HepG2 (cell line): ENCODE data around the gene NR3C2.

Source experiments
- CBFB ChIP-seq: sonication (generic); formaldehyde crosslinking; IDR thresholded peaks from 2 replicates; pipeline ENCODE4 v1.4.0; 2020; ENCODE audit warnings: missing genetic modification reagents
- GABPA ChIP-seq, 2 experiments: IDR thresholded peaks; 2 replicates each; pipeline ENCODE4 v1.6.1; 2011 to 2016; ENCODE audit warnings: low read depth in 2 of 2, low read length in 1 of 2, missing biosample characterization in 1 of 2, missing genetic modification characterization in 1 of 2
- KLF6 ChIP-seq: IDR thresholded peaks from 2 replicates; pipeline ENCODE4 v1.8.0; 2016; ENCODE audit warnings: missing biosample characterization, missing genetic modification reagents
- ONECUT2 ChIP-seq: sonication (generic); formaldehyde crosslinking; IDR thresholded peaks from 2 replicates; pipeline ENCODE4 v1.4.0; 2020; ENCODE audit warnings: missing genetic modification reagents
- PBX3 ChIP-seq: sonication (generic); formaldehyde crosslinking; IDR thresholded peaks from 2 replicates; pipeline ENCODE4 v1.8.1; 2023; ENCODE audit warnings: missing genetic modification reagents, inconsistent platforms, borderline replicate concordance
- POLR2A ChIP-seq, 2 experiments: IDR thresholded peaks; 2 replicates each; pipeline ENCODE4 v1.6.1; 2011; ENCODE audit warnings: low read depth in 2 of 2, low read length in 2 of 2, mild to moderate bottlenecking in 1 of 2, moderate library complexity in 1 of 2; ENCODE audit not compliant: insufficient read depth in 1 of 2
- POLR2AphosphoS5 ChIP-seq: IDR thresholded peaks from 2 replicates; pipeline ENCODE4 v1.6.1; 2012; ENCODE audit warnings: low read depth, low read length
- SMC3 ChIP-seq: IDR thresholded peaks from 2 replicates; pipeline ENCODE4 v1.6.1; 2011; ENCODE audit warnings: low read length, improper control_type of control experiment
- ZNF142 ChIP-seq: sonication (generic); formaldehyde crosslinking; IDR thresholded peaks from 2 replicates; pipeline ENCODE4 v1.4.0; 2020; ENCODE audit warnings: missing genetic modification reagents
- ZNF253 ChIP-seq: sonication (generic); formaldehyde crosslinking; IDR thresholded peaks from 2 replicates; pipeline ENCODE4 v1.8.0; 2022; ENCODE audit warnings: mild to moderate bottlenecking, missing genetic modification reagents, borderline replicate concordance
- ZNF598 ChIP-seq: sonication (generic); formaldehyde crosslinking; IDR thresholded peaks from 2 replicates; pipeline ENCODE4 v1.5.1; 2020; ENCODE audit warnings: mild to moderate bottlenecking, missing genetic modification reagents, borderline replicate concordance
- ZSCAN30 ChIP-seq: sonication (generic); formaldehyde crosslinking; IDR thresholded peaks from 2 replicates; pipeline ENCODE4 v1.5.0; 2020; ENCODE audit warnings: mild to moderate bottlenecking, missing genetic modification reagents
- TF ChIP-seq, protein P1 (sequence below): sonication (generic); formaldehyde crosslinking; IDR thresholded peaks from 2 replicates; pipeline ENCODE4 v1.5.0; 2020; ENCODE audit warnings: mild to moderate bottlenecking, missing genetic modification reagents, moderate library complexity
- TF ChIP-seq, protein P2 (sequence below): sonication (generic); formaldehyde crosslinking; IDR thresholded peaks from 2 replicates; pipeline ENCODE4 v1.8.1; 2023; ENCODE audit warnings: mild to moderate bottlenecking, missing genetic modification reagents, borderline replicate concordance

GRCh38 chr4:148030193-148030873 is 411.9 kb downstream of the NR3C2 start:
- TF ChIP-seq PBX3 (CRISPR knock-in tag) (no peak), KLF6 (CRISPR knock-in tag) (no peak), ZSCAN30 (CRISPR knock-in tag) (no peak), ZNF598 (CRISPR knock-in tag) (no peak), POLR2A (IDR thresholded peaks at IDR 0.05; ENCODE audit: insufficient read depth in 1 of 2, low read depth in 2 of 2, low read length in 2 of 2) (no peak), CBFB (CRISPR knock-in tag) (no peak), SMC3 (no peak), ZNF142 (CRISPR knock-in tag) (no peak), ZNF253 (no peak), GABPA (IDR thresholded peaks at IDR 0.05; ENCODE audit: low read depth, low read length) (no peak), GABPA (CRISPR knock-in tag; IDR thresholded peaks at IDR 0.05; ENCODE audit: low read depth) (no peak), POLR2AphosphoS5 (no peak), ONECUT2 (CRISPR knock-in tag) (no peak)
- TF ChIP-seq, protein P1, sequence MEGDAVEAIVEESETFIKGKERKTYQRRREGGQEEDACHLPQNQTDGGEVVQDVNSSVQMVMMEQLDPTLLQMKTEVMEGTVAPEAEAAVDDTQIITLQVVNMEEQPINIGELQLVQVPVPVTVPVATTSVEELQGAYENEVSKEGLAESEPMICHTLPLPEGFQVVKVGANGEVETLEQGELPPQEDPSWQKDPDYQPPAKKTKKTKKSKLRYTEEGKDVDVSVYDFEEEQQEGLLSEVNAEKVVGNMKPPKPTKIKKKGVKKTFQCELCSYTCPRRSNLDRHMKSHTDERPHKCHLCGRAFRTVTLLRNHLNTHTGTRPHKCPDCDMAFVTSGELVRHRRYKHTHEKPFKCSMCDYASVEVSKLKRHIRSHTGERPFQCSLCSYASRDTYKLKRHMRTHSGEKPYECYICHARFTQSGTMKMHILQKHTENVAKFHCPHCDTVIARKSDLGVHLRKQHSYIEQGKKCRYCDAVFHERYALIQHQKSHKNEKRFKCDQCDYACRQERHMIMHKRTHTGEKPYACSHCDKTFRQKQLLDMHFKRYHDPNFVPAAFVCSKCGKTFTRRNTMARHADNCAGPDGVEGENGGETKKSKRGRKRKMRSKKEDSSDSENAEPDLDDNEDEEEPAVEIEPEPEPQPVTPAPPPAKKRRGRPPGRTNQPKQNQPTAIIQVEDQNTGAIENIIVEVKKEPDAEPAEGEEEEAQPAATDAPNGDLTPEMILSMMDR (CRISPR knock-in tag): no peak
- TF ChIP-seq, protein P2, sequence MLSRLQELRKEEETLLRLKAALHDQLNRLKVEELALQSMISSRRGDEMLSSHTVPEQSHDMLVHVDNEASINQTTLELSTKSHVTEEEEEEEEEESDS (CRISPR knock-in tag): no peak
